Measurements from ENCODE around the gene ERI2.

The ERI2 gene

DNA sequence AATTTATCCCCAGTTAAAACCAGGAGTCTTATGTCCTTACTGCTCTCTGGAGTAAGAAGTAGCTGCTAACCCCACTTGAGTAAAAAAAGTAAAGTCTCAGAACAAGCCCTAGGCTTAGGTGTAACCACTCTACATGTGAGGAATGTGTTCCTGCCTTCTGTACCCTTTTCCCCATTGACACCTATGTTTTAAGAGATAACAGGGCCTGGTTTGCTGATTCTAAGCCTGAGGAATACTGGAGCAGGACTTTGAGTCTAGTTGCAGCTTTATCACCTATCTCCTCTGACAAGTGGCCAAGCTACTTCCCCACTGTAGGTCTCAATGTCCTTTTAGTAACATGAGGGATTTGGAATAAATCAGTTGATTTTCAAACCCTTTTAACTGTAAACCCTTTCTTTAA, 40.3 kb upstream of the ERI2 start:
- no peaks in the 10 kb centered on the region for H3K36me3 ChIP-seq

DNA sequence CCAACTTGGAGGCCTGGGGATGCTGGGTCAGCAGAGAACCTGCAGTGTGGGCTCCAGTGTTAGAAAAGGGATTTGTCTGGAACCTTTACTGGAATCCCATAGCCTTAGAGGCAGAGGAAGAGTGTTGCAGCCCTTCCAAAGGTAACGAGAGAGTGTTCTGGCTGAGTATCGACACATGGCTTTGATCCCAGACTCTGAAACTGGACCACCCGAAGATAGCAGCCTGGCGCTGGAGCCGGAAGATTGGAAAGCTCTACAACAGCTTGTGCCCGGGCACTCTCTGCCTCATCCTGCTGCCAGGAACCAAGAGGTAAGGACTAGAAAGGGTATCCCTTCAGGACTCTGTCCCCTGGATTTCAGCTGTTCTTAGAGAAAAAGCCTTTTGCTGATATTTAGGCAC, 39.8 kb upstream of the ERI2 start:
- H3K36me3 ChIP-seq: no peaks in the 10 kb centered on the region
- TF ChIP-seq Cebpa-rat (IDR thresholded peaks at IDR 0.05): no peak
- no peaks in the 10 kb centered on the region for H3K9me3 ChIP-seq
- H3K9ac ChIP-seq: no peak overlapping the region
- H3K4me3 ChIP-seq: no peak overlapping the region
- no peaks in the 10 kb centered on the region for H4K20me1 ChIP-seq
- H3K27me3 ChIP-seq: no peaks in the 10 kb centered on the region
- H3K4me2 ChIP-seq: no peak overlapping the region
- H3K4me1 ChIP-seq: peaks cover 31% of the 10 kb centered on the region
- H3K27ac ChIP-seq: no peak overlapping the region

More for the DNA sequence above, 40.3 kb upstream of the ERI2 start:
- H3K27me3 ChIP-seq: no peaks in the 10 kb centered on the region
- no peak overlapping the region for H3K27ac ChIP-seq
- no peak overlapping the region for H3K9ac ChIP-seq
- no peak overlapping the region for H3K4me3 ChIP-seq
- H4K20me1 ChIP-seq: no peaks in the 10 kb centered on the region; the same call in 1 of the 2 replicates
- H3K9me3 ChIP-seq: no peaks in the 10 kb centered on the region
- no peak overlapping the region for H3K4me2 ChIP-seq
- H3K4me1 ChIP-seq: peaks cover 31% of the 10 kb centered on the region
- no peak for TF ChIP-seq Cebpa-rat (IDR thresholded peaks at IDR 0.05)

DNA sequence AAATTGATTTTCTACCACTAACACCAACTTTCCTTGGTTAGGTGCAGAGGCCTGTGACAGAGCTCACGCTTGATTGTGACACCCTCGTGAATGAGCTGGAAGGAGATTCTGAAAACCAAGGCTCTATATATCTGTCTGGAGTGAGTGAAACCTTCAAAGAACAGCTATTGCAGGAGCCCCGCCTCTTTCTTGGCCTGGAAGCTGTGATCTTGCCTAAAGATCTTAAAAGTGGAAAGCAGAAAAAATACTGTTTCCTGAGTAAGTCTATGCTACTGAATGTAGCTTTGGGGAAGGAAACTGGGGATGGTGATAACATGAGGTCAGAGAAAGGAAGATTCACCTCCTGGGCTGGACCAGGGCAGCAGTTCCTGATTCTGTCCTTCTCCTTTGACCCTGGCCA, 38.3 kb upstream of the ERI2 start:
- Histone ChIP-seq H4K20me1 (no peaks in the 10 kb centered on the region), H3K4me2 (peak overlapping the region; percentile 64), H3K9ac (peak overlapping the region; percentile 12; the same call in 1 of the 2 replicates), H3K4me3 (no peak overlapping the region), H3K27me3 (no peaks in the 10 kb centered on the region), H3K36me3 (no peaks in the 10 kb centered on the region), H3K4me1 (peaks cover 31% of the 10 kb centered on the region), H3K27ac (0 out of 2 replicates have a peak overlapping the region, but pooled peaks have one; percentile 27), H3K9me3 (no peaks in the 10 kb centered on the region)
- TF ChIP-seq Cebpa-rat (IDR thresholded peaks at IDR 0.05): no peak

DNA sequence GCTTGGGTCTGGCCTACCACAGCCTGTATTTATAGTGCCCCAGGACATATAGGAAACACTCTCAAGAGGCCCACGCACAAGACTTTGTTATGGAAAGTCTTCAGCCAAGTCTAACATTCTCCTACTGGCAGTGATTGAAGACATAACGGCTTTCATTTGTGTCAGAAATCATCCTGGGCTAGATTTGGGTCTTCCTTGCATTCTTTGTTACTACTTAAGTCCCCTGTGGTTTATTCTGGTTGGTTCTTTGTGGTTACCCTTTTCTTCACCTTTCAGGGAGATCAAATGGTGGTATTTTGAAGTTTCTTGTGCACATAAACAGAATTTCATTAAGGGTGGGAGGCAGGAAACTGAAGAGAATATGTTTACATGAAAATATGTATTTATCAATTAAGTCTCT, 37.8 kb upstream of the ERI2 start:
- H3K4me3 ChIP-seq: no peak overlapping the region
- no peaks in the 10 kb centered on the region for H4K20me1 ChIP-seq
- no peaks in the 10 kb centered on the region for H3K9me3 ChIP-seq
- peak overlapping the region; percentile 64 for H3K4me2 ChIP-seq
- no peaks in the 10 kb centered on the region for H3K36me3 ChIP-seq
- H3K27ac ChIP-seq: no peak overlapping the region
- H3K4me1 ChIP-seq: peaks cover 31% of the 10 kb centered on the region
- no peaks in the 10 kb centered on the region for H3K27me3 ChIP-seq
- no peak for TF ChIP-seq Cebpa-rat (IDR thresholded peaks at IDR 0.05)
- H3K9ac ChIP-seq: no peak overlapping the region; the same call in 1 of the 2 replicates

DNA sequence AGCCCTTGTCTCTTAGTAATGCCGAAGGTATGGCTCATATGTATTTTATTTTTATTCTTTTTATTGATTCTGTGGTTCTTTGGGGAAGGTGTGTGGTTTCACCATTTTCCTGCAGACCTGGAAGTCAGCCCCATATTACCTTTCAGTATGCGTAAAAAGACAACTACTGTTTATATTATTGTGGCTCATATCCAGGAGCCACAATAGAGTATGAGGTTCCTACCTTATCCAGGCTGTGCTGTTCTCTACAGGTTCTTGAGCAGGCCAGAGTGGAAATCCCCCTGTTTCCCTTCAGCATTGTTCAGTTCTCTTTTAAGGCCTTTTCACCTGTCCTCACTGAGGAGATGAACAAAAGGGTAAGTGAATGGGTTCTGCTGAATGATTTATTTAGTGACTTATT, 33.2 kb upstream of the ERI2 start:
- no peak overlapping the region for H3K4me3 ChIP-seq
- no peak for TF ChIP-seq Cebpa-rat (IDR thresholded peaks at IDR 0.05)
- no peaks in the 10 kb centered on the region for H3K27me3 ChIP-seq
- no peak overlapping the region for H3K9ac ChIP-seq
- H3K36me3 ChIP-seq: no peaks in the 10 kb centered on the region
- no peaks in the 10 kb centered on the region for H4K20me1 ChIP-seq
- H3K4me1 ChIP-seq: peaks cover 16% of the 10 kb centered on the region
- no peak overlapping the region for H3K27ac ChIP-seq
- H3K9me3 ChIP-seq: peaks cover 9% of the 10 kb centered on the region
- no peak overlapping the region for H3K4me2 ChIP-seq

DNA sequence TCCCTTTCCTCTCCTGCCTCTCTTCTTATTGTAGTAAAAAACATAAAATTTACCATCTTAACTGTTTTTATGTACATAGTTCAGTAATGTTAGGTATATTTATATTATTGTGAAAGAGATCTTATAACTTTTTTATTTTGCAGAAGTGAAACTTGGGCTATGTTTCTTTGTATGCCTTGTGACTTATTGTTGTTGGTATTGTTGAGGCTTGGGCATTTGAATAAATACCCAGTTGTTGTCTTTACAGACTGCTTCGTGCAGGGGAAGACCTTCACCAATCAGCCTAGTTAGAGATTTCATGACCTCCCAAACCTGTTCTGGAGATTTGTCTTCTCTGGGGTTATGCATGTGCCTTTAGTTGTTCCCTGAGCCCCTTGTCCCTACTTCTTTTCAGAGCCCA, 32.0 kb upstream of the ERI2 start:
- Histone ChIP-seq H3K4me2 (no peak overlapping the region), H4K20me1 (no peaks in the 10 kb centered on the region), H3K27ac (no peak overlapping the region), H3K36me3 (no peaks in the 10 kb centered on the region), H3K27me3 (no peaks in the 10 kb centered on the region), H3K9ac (no peak overlapping the region), H3K4me3 (no peak overlapping the region), H3K4me1 (peaks cover 3% of the 10 kb centered on the region), H3K9me3 (peaks cover 14% of the 10 kb centered on the region)
- no peak for TF ChIP-seq Cebpa-rat (IDR thresholded peaks at IDR 0.05)

DNA sequence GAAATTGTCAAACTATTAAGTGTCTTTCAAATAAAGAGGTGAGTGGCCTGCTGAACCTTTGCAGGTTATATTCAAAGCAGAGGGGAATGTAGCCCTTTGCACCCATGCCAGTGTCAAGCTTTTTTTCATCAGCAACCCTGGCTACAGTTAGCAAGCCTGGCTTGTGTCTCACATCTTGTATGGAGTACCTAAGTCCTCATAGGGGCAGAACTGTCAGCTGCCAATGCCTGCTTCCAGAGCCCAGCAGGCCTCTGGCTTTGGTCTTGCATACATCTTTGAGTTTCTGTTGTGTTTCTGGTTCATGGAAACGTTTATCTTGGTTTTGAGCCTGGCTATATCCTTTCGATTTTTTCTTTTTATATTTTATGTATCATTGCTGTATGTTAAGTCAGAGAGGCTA, 26.8 kb upstream of the ERI2 start:
- Histone ChIP-seq H3K36me3 (no peaks in the 10 kb centered on the region), H3K4me2 (no peak overlapping the region), H3K27me3 (no peaks in the 10 kb centered on the region), H4K20me1 (no peaks in the 10 kb centered on the region), H3K27ac (no peak overlapping the region), H3K9ac (no peak overlapping the region), H3K9me3 (peaks cover 14% of the 10 kb centered on the region), H3K4me1 (no peaks in the 10 kb centered on the region), H3K4me3 (no peak overlapping the region)
- TF ChIP-seq Cebpa-rat (IDR thresholded peaks at IDR 0.05): no peak

DNA sequence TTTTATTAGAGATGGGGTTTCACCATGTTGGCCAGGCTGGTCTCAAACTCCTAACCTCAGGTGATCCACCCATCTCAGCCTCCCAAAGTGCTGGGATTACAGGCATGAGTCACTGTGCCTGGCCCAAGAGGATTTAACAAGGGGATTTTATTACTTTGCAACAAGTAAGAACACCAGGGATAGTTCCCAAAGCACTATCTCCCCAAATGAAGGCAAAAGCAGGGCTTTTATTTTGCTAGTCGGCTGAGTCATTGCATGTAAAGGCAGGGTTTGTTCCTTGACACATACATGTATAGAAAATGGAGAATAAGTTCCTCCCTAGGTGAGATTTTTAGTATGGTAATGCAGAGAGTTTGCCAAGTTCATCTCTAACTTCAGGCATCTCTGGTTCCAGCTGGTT, 24.1 kb upstream of the ERI2 start:
- Histone ChIP-seq H3K36me3 (no peaks in the 10 kb centered on the region), H3K9me3 (0 out of 2 replicates have a peak, but pooled peaks cover 6% of the 10 kb centered on the region), H3K27me3 (no peaks in the 10 kb centered on the region), H3K27ac (no peak overlapping the region), H4K20me1 (no peaks in the 10 kb centered on the region), H3K4me3 (no peak overlapping the region), H3K4me1 (no peaks in the 10 kb centered on the region), H3K9ac (no peak overlapping the region), H3K4me2 (no peak overlapping the region)
- TF ChIP-seq Cebpa-rat (IDR thresholded peaks at IDR 0.05): no peak

DNA sequence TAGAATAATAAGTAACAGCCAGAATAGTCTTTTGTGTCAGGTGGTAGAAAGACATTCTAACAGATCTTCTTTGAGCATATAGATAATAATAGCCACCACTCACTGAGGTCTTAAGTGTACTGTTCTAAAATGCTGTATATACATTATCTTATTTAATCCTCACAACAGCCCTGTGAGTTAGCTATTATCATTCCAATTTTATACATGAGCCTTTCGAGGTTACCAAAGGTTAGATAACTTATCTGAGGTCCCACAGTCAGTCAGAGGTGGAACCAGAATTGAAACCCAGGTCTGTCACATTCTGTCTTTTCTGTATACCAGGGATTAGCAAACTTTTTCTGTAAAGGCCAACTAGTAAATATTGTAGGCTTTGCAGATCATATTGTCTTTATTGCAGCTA, 23.3 kb upstream of the ERI2 start:
- TF ChIP-seq Cebpa-rat (IDR thresholded peaks at IDR 0.05): no peak
- no peaks in the 10 kb centered on the region for H3K27me3 ChIP-seq
- no peak overlapping the region for H3K9ac ChIP-seq
- no peak overlapping the region for H3K4me2 ChIP-seq
- H4K20me1 ChIP-seq: no peaks in the 10 kb centered on the region
- H3K36me3 ChIP-seq: no peaks in the 10 kb centered on the region
- no peak overlapping the region for H3K27ac ChIP-seq
- H3K9me3 ChIP-seq: 0 out of 2 replicates have a peak, but pooled peaks cover 6% of the 10 kb centered on the region
- no peaks in the 10 kb centered on the region for H3K4me1 ChIP-seq
- no peak overlapping the region for H3K4me3 ChIP-seq

DNA sequence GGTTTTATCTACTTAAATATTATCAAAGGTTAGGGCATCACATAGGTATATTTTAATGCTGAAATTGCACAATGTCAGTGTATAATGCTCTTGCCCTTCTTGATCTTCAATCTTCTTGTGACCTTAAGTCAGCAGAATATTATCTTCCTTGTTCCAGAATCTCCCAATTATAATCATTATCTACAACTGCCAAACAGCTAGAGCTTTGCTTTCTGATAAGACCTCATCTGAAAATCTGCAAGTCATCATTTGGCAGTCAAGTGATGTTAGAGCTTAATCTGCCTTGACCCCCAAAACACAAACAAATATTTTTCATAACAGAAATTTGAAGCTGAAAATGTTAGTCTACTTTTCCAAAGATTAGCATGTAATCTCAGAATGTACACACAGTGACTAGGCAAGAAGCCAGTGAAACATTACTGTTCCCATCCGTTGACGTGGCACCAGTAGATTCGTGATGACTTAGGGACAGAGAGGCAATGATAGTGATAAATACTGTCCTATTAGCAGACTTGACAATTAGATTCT, 19.8 kb upstream of the ERI2 start:
- no peak overlapping the region for H3K27ac ChIP-seq
- H3K4me2 ChIP-seq: no peak overlapping the region
- no peaks in the 10 kb centered on the region for H3K27me3 ChIP-seq
- TF ChIP-seq Cebpa-rat (IDR thresholded peaks at IDR 0.05): no peak
- no peak overlapping the region for H3K4me3 ChIP-seq
- H4K20me1 ChIP-seq: no peaks in the 10 kb centered on the region
- no peaks in the 10 kb centered on the region for H3K36me3 ChIP-seq
- peaks cover 15% of the 10 kb centered on the region for H3K4me1 ChIP-seq
- H3K9ac ChIP-seq: no peak overlapping the region
- H3K9me3 ChIP-seq: 0 out of 2 replicates have a peak, but pooled peaks cover 3% of the 10 kb centered on the region
